Measurements from ENCODE around the gene PHLPP1.
"Not testable (repeated sequence)": the region's sequence is repeated elsewhere in the genome, so short reads cannot be mapped to it uniquely, and the experiment has no call there.

The PHLPP1 gene

GRCh38 chr18:62807396-62807795, 92.1 kb downstream of the PHLPP1 start:
- H3K4me1 ChIP-seq (ENCODE audit: low read depth, poor library complexity, severe bottlenecking), result peaks cover 11% of the 10 kb centered on the region
- H3K27ac ChIP-seq, result no peak overlapping the region
- no peaks in the 10 kb centered on the region for H3K36me3 ChIP-seq (ENCODE audit: insufficient read depth)

GRCh38 chr18:62808123-62808522, 92.8 kb downstream of the PHLPP1 start:
- no peak overlapping the region for H3K9ac ChIP-seq
- TF ChIP-seq CTCF (conservative IDR thresholded peaks at IDR 0.05; ENCODE audit: low read depth, low read length), result no peak
- no peaks in the 10 kb centered on the region for H3K36me3 ChIP-seq (ENCODE audit: insufficient read depth)
- H3K4me1 ChIP-seq (ENCODE audit: low read depth, poor library complexity, severe bottlenecking), result peaks cover 17% of the 10 kb centered on the region
- no peak overlapping the region for H3K4me3 ChIP-seq (IDR thresholded peaks at IDR 0.05; ENCODE audit: insufficient read depth, low read depth, low read length)
- H3K27me3 ChIP-seq (ENCODE audit: insufficient read depth, low read depth), result no peaks in the 10 kb centered on the region
- no peak overlapping the region for H3K4me2 ChIP-seq
- no peak overlapping the region for H2AFZ ChIP-seq (ENCODE audit: low read depth)
- H3K79me2 ChIP-seq (ENCODE audit: insufficient read depth, low read depth), result 0 out of 2 replicates have a peak, but pooled peaks cover 14% of the 10 kb centered on the region
- no peak overlapping the region for H3K27ac ChIP-seq
- no peaks in the 10 kb centered on the region for H4K20me1 ChIP-seq (ENCODE audit: insufficient read depth)

More at GRCh38 chr18:62807396-62807795, 92.1 kb downstream of the PHLPP1 start:
- Histone ChIP-seq H3K4me2 (no peak overlapping the region), H4K20me1 (ENCODE audit: insufficient read depth) (no peaks in the 10 kb centered on the region), H3K27me3 (ENCODE audit: insufficient read depth, low read depth) (no peaks in the 10 kb centered on the region), H2AFZ (ENCODE audit: low read depth) (no peak overlapping the region), H3K79me2 (ENCODE audit: insufficient read depth, low read depth) (0 out of 2 replicates have a peak, but pooled peaks cover 14% of the 10 kb centered on the region), H3K9ac (no peak overlapping the region), H3K4me3 (IDR thresholded peaks at IDR 0.05; ENCODE audit: insufficient read depth, low read depth, low read length) (no peak overlapping the region)
- no peak for TF ChIP-seq CTCF (conservative IDR thresholded peaks at IDR 0.05; ENCODE audit: low read depth, low read length)

- not testable (repeated sequence) for H3K27me3 ChIP-seq (ENCODE audit: insufficient read depth, low read depth)
- 0 out of 2 replicates have a peak, but pooled peaks cover 14% of the 10 kb centered on the region for H3K79me2 ChIP-seq (ENCODE audit: insufficient read depth, low read depth)
These were observed 94.1 kb downstream of the PHLPP1 start for GRCh38 chr18:62809445-62809844.

GRCh38 chr18:62809900-62810299, 94.6 kb downstream of the PHLPP1 start:
- TF ChIP-seq CTCF (conservative IDR thresholded peaks at IDR 0.05; ENCODE audit: low read depth, low read length), result no peak
- no peak overlapping the region for H3K27ac ChIP-seq
- H3K9ac ChIP-seq, result no peak overlapping the region
- H3K79me2 ChIP-seq (ENCODE audit: insufficient read depth, low read depth), result 0 out of 2 replicates have a peak, but pooled peaks cover 14% of the 10 kb centered on the region
- H3K4me3 ChIP-seq (IDR thresholded peaks at IDR 0.05; ENCODE audit: insufficient read depth, low read depth, low read length), result no peak overlapping the region
- H4K20me1 ChIP-seq (ENCODE audit: insufficient read depth), result no peaks in the 10 kb centered on the region
- no peaks in the 10 kb centered on the region for H3K36me3 ChIP-seq (ENCODE audit: insufficient read depth)
- H3K4me2 ChIP-seq, result no peak overlapping the region
- H2AFZ ChIP-seq (ENCODE audit: low read depth), result no peak overlapping the region
- H3K27me3 ChIP-seq (ENCODE audit: insufficient read depth, low read depth), result no peaks in the 10 kb centered on the region
- peaks cover 26% of the 10 kb centered on the region for H3K4me1 ChIP-seq (ENCODE audit: low read depth, poor library complexity, severe bottlenecking)

More at GRCh38 chr18:62809445-62809844, 94.1 kb downstream of the PHLPP1 start:
- H3K4me3 ChIP-seq (IDR thresholded peaks at IDR 0.05; ENCODE audit: insufficient read depth, low read depth, low read length); H3K9ac ChIP-seq; H4K20me1 ChIP-seq (ENCODE audit: insufficient read depth); H2AFZ ChIP-seq (ENCODE audit: low read depth); H3K27ac ChIP-seq; H3K4me2 ChIP-seq; H3K36me3 ChIP-seq (ENCODE audit: insufficient read depth): not testable (repeated sequence)
- peaks cover 22% of the 10 kb centered on the region for H3K4me1 ChIP-seq (ENCODE audit: low read depth, poor library complexity, severe bottlenecking)

GRCh38 chr18:62810682-62811081, 95.3 kb downstream of the PHLPP1 start:
- no peak overlapping the region for H3K4me2 ChIP-seq
- 0 out of 2 replicates have a peak, but pooled peaks cover 14% of the 10 kb centered on the region for H3K79me2 ChIP-seq (ENCODE audit: insufficient read depth, low read depth)
- no peaks in the 10 kb centered on the region for H3K36me3 ChIP-seq (ENCODE audit: insufficient read depth)
- no peak overlapping the region for H3K4me3 ChIP-seq (IDR thresholded peaks at IDR 0.05; ENCODE audit: insufficient read depth, low read depth, low read length)
- no peak for TF ChIP-seq CTCF (conservative IDR thresholded peaks at IDR 0.05; ENCODE audit: low read depth, low read length)
- H3K27me3 ChIP-seq (ENCODE audit: insufficient read depth, low read depth), result no peaks in the 10 kb centered on the region
- no peak overlapping the region for H2AFZ ChIP-seq (ENCODE audit: low read depth)
- no peak overlapping the region for H3K9ac ChIP-seq
- peaks cover 33% of the 10 kb centered on the region for H3K4me1 ChIP-seq (ENCODE audit: low read depth, poor library complexity, severe bottlenecking)
- H4K20me1 ChIP-seq (ENCODE audit: insufficient read depth), result no peaks in the 10 kb centered on the region
- H3K27ac ChIP-seq, result no peak overlapping the region

All from KMS-11 (cell line).